GM21528 (cell line): ENCODE measurements around the gene ARRDC5.
"Not testable (repeated sequence)": the region's sequence is repeated elsewhere in the genome, so short reads cannot be mapped to it uniquely, and the experiment has no call there.

Experiments
- ATAC-seq: cut with Tn5 transposase; IDR thresholded peaks from one replicate; pipeline ENCODE4 v1.9.1; 2021; ENCODE audit warnings: mild to moderate bottlenecking, moderate library complexity; ENCODE audit not compliant: unreplicated experiment, low FRiP score

Gene ARRDC5

GRCh38 chr19:4871711-4872110 is 31.0 kb downstream of the ARRDC5 start:
- ATAC-seq, result no peak

GRCh38 chr19:4870025-4870700 is 32.5 kb downstream of the ARRDC5 start:
- no peak for ATAC-seq

- ATAC-seq, result no peak
Observed at GRCh38 chr19:4868286-4868834, 34.3 kb downstream of the ARRDC5 start.

DNA sequence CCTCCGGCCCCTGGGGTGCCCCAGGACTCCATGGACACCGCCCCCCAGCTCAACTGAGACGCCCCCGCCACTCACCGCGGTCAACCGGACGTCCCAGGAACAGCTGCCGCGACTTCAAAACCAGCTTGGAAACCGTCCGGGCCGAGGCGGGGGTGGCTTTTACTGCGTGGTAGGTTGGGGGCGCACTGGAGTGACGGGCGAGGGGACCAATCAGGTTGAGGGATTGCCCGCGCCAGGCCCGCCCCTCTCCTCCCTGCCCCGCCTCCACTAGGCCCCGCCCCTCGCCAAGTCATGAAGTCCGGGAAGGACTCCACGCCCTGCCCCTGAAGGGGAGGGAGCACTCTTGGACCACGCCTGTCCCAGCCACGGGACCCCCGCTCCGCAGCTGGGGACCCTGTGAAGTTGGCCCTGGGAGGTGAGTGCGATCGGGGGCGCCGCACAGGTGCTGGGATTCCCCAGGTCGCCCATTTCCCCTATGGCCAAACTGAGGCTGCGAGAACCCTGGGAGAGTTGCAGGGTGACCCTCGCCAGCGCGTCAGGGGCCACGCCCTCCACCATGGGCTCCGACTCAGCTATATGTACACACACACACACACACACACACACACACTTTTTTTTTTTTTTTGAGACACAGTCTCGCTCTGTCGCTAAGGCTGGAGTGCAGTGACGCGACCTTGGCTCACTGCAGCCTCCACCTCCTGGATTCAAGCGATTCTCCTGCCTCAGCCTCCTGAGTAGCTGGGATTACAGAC is 35.0 kb downstream of the ARRDC5 start, which contains the start of gene PLIN3:
TSS of gene PLIN3 (minus strand) at position 134 of the 752 bp plus-strand sequence. CDS start 6,273 bp downstream, outside the sequence.
- peak; percentile 57 for ATAC-seq

- ATAC-seq, result no peak
Observed at GRCh38 chr19:4866595-4867424, 35.9 kb downstream of the ARRDC5 start.

- ATAC-seq, result no peak
Observed at GRCh38 chr19:4861147-4861546, 41.5 kb downstream of the ARRDC5 start.

DNA sequence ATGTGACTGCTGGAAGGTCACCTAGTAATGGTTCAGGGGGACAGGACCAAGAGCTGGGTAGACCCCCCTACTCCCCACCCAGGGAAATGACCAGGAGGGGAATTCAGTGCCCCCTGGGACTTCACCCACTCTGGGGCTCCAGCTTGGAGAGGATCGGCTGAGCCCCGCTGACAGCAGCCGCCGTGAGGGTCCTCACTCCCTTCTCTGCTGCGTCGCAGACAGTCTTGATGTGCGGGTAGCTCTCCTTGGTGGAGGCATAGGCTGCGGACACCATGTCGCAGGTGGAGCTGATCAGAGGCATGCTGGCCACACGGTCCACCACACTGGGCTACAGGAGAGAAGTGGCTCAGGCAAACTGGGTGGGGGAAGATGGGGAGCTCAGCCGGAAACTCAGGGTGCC is 43.0 kb downstream of the ARRDC5 start:
- ATAC-seq, result no peak

DNA sequence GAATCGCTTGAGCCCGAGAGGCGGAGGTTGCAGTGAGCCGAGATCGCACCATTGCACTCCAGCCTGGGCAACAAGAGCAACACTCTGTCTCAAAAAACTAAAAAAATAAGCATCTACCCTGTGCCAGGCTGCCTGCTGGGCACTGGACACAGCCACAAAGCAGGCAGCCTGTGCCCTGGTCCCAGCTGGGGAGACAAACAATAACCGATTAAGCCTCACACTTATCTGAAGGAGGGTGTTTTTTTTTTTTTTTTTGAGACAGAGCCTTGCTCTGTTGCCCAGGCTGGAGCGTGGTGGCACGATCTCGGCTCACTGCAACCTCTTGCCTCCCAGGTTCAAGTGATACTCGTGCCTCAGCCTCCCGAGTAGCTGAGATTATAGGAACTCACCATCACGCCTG is 46.2 kb downstream of the ARRDC5 start:
- ATAC-seq, result not testable (repeated sequence)

GRCh38 chr19:4853506-4853905 is 49.2 kb downstream of the ARRDC5 start:
- not testable (repeated sequence) for ATAC-seq

DNA sequence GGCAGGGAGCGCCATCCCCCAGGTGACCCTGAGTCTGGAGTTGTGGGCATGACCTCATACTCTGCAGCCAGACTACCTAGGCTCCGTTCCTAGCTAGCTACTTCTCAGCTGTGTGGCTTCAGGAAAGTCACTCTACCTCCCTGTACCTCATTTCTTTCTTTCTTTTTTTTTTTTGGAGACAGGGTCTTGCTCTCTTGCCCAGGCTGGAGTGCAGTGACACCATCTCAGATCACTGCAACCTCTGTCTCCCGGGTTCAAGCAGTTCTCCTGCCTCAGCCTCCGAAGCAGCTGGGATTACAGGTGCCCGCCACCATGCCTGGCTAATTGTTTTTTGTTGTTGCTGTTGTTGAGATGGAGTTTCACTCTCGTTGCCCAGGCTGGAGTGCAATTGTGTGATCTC is 50.2 kb downstream of the ARRDC5 start:
- ATAC-seq, result no peak

DNA sequence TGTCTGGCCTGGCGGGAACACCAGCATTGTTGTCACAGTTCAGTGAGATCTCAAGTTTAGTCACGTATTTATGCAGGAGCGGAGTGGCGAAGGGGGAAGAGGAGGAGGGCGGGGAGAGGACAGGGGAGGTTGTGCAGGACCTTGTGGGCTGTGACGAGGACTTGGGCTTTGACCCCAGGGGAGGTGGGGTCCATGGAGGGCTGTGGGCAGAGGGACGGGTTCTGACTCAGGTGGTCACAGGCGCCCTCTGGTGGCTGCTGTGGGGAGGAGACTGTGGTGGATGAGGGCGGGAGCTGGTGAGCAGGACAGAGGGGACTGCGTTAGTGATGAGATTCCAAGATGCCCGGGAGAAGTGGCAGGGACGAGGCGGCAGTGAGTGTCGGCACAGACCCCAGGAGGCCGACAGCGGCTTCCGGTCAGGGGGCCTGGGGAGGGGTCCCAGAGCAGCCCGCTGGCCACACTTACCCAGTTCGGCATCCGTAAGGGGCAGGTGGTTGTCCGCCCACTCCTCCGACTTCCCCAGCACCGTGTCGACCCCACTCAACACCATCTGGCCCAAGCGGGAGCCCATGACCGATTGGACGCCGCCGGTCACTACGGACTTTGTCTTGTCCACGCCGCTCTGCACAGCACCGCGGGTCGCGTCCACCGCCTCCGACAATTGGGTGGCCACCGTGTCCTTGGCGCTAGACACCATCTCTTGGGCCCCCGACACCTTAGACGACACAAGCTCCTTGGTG is 51.0 kb downstream of the ARRDC5 start:
- no peak for ATAC-seq

DNA sequence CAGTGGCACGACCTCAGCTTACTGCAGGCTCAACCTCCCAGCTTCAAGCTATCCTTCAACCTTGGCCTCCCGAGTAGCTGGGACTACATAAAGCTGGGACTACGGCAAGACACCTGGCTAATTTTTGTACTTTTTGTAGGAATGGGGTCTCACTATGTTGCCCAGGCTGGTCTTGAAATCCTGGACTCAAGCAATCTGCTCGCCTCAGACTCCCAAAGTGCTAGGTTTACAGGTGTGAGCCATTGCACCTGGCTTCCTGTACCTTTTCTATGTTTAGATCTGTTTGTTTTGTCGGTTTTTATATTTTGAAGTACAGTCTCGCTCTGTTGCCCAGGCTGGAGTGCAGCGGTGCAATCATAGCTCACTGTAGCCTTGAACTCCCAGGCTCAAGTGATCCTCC is 53.7 kb downstream of the ARRDC5 start:
- ATAC-seq, result no peak

DNA sequence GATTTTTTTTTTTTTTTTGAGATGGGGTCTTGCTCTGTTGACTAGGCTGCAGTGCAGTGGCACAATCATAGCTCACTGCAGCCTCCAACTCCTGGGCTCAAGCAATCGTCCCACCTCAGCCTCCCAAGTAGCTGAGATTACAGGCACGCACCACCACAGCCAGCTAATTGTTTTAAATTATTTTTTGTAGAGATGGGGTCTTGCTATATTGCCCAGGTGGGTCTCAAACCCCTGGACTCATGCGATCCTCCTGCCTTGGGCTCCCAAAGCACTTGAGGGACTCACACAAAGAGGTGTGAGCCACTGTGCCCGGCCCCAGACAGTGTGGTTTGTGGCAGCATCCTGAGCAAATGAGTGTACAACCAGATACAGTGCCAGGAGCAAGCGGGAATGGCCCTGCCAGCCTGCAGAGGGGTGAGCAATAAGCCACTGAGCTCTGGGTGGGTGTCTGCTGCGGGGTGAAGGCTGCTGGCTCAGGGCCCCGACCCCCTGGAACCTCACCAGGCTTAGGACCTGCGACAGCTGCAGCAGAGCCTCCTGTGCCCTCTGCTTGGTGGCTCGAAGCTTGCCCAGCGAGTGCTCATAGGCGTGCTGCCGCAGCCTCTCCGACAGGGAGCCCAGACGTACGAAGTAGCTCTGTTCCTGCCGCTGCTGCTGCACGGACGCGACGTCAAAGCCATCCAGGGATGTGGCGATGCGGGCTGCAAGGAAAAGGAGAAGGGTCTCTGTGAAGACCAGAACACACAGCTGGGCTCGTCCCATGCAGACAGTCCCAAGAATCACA is 55.3 kb downstream of the ARRDC5 start:
- ATAC-seq, result no peak

GRCh38 chr19:4845975-4846374 is 56.7 kb downstream of the ARRDC5 start:
- ATAC-seq, result not testable (repeated sequence)

GRCh38 chr19:4844348-4845179 is 58.1 kb downstream of the ARRDC5 start:
- no peak for ATAC-seq

GRCh38 chr19:4843647-4843965 is 59.1 kb downstream of the ARRDC5 start:
- ATAC-seq, result no peak
